ENCODE results near the gene PITPNM2.

- TF ChIP-seq CTCF (IDR thresholded peaks at IDR 0.05) (no peak), POLR2A (IDR thresholded peaks at IDR 0.05; ENCODE audit: low read depth) (no peak)
Measured at GRCh38 chr12:123199936-123200335, 49.0 kb upstream of the PITPNM2 start.

Data from esophagus muscularis mucosa (tissue), 3 donors.